Testis (tissue), 2 donors: ENCODE results near the gene KIF7.

Source experiments
- CTCF ChIP-seq, 3 experiments: fragments of 450-650 bp in 2 of 3; fragments of 200-600 bp in 1 of 3; sonication (generic) in 1 of 3; IDR thresholded peaks; one replicate each; pipeline ENCODE4 v1.5.1; 2016 to 2019; ENCODE audit warnings: antibody characterized with exemption in 3 of 3, mild to moderate bottlenecking in 2 of 3, moderate library complexity in 1 of 3
- POLR2A ChIP-seq: fragments of 450-650 bp; IDR thresholded peaks from one replicate; pipeline ENCODE4 v1.6.1; 2017; ENCODE audit warnings: antibody characterized with exemption, mild to moderate bottlenecking, moderate library complexity

- TF ChIP-seq CTCF (IDR thresholded peaks at IDR 0.05) (peak; percentile 66 to 79 (median 70)), POLR2A (no peak)
Observed at GRCh38 chr15:89647191-89647851, 7.9 kb downstream of the KIF7 start.
